T-helper 1 cell treated with Interleukin-12 subunit alpha and Interleukin-12 subunit beta and Interleukin-4 antibody, amounts not matched to agents 30 ng/mL and 1 ng/mL, for 36 hours (primary cell): ENCODE results near the gene SEMG2. TPM values are rescaled to one million over a fixed set of nuclear protein-coding genes. Genes with fewer than 3 reads are reported as not detected.

Experiments used
- intact Hi-C: fragments of 100-400 bp; cut with micrococcal nuclease; formaldehyde crosslinking; loops from one replicate; pipeline ENCODE4 v1.15.1; 2024
- total RNA-seq: library from RNA; stranded (reverse); gene quantifications from 2 replicates; pipeline ENCODE4 v1.2.3, GENCODE V29; 2022

SEMG2 gene
- total RNA-seq, 1 donor from 2014 or later, result not detected

DNA sequence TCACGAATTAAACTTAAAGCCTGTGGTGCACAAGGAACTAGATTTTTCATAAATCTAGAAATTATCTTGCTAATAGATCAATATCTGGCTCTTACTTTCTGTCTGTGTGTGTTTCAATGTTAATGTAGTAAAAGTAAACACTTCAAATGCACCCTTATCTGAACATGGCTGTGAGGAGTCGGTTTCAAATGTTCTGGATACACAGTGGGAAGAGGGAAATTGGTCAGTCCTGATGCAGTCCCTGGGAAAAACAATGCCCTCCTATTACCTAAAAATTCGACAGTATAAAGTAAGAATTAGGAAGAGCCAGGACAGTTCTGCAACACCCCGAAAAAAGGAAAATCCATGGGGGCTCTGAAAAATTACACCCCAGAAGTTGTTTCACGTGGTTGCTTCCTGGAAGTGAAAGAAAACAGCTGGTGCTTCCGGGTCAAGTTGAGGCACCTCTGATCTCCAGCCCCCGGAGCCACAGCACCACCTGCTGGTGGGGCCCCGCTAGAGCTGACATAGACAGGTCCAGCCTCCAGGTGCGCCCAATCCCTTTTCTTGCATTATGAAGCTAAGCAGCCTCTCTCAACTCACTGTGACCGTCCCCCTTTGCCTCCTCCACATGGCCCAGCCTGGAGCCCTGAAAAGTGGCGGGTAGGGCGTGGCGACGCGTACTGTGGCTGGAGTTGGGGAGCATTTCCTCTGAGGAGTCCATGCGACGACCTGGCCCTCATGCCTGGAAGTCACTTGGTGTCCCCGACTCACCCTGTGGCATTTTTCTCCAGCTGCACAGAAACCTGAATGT lies 8.3 kb downstream of the SEMG2 start:
- intact Hi-C loops, result loop anchor here (5.0 kb wide), 1 partner anchor 187 kb away; no protein-coding TSS in a partner anchor

DNA sequence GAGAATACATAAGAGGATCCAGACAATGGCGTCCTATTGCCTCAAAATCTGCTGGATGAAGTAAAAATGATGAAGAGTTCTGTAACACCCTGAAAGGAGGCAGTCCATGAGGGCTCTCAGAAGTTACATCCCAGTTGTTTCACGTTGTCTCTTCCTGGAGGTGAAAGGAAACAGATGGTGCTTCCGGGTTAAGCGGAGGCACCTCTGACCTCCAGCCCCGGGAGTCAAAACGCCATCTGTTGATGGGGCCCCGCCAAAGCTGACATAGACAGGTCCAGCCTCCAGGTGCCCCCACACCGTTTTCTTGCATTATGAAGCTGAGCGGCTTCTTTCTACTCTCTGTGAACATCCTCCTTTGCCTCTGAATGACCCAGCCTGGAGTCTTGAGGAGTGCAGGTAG lies 9.5 kb downstream of the SEMG2 start:
- intact Hi-C loops, result no loop called here

DNA sequence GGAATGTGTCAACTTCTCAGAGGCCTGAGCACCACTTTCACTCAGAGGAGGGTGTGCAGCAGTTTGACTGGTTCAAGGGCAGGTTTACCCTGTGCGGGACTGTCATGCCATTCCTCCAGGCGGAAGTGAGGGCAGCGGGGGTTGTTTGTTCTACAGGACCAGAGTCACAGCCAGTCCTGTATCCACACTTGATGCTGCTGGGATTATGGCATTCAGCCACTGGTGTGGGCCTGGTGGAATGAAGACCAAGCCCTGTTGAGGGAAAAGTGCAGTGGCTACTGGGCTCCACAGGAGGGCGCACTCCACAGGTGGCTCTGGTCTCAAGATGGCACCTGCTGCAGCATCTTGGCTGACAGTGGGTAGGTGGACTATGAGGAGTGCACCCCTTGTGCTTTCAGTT lies 14.8 kb downstream of the SEMG2 start:
- intact Hi-C loops, result no loop called here

DNA sequence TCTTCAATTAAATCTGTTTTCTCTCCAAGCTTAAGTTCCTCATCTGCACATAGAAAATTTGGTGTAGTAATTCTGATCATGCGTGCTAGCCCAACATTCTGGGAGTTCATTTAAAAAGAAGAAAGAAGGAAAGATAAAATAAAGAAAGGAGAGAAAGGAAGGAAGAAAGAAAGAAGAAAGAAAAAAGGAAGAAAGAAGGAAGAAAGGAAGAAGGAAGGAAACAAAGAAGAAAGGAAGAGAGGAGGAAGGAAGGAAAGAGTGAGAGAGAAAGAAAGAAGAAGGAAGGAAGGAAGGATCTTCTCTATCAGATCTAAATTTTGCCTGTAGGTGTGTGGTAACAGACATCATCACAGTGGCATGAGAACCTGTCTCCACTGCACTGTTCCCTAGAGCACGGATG lies 17.0 kb downstream of the SEMG2 start:
- intact Hi-C loops, result no loop called here

DNA sequence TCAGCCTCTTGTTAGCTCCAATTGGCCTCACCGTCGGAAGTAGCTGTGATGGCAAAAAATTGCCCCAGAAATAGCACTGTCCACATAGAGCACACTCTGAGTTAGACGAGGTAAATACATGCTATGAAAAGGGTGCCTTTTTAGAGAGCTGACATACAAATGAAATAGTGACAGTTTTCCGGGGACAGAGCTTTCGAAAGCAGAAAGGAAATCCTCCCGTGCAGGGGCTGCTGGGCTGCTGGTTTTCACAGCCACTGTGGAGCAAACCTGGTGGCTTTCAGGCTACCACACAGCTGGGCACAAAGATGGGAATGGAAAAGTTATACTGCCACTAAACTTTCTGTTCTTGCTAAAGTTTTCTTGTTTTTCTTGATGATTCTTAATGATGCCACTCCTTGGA lies 24.9 kb downstream of the SEMG2 start:
- intact Hi-C loops, result no loop called here

DNA sequence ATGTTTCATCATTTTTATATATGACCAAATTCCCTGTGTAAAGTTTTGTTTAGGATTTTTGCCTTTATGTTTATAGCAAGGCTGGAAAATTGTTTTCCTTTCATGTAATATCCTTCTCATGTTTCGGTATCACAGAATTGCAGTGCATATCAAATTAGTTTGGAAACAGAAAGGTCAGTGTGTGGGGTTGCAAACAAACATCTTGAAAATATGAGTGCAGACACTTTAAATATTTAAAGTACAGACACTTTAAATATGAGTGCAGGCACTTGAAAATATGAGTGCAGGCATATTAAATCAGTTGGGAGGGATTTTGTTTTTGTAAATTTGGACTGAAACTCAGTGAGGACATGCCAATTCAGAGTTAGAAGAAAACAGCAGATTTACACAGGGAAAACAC lies 26.7 kb downstream of the SEMG2 start:
- intact Hi-C loops, result no loop called here

DNA sequence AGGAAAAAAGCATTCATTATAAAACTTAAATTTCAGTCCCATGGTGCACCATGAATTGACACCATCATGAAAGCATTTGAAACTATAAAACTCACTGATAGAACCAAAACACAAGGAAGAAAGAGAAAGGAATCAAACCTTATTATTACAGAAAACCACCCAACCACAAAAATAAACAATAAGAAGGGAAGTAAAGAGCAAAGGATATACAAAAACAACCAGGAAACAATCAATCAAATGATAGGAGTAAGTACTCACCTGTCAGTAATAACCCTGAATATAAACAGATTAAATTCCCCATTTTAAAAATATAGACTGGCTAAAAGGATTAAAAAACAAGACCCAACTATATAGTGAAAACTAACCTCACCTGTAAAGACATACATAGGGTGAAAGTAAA lies 27.4 kb downstream of the SEMG2 start:
- intact Hi-C loops, result no loop called here

DNA sequence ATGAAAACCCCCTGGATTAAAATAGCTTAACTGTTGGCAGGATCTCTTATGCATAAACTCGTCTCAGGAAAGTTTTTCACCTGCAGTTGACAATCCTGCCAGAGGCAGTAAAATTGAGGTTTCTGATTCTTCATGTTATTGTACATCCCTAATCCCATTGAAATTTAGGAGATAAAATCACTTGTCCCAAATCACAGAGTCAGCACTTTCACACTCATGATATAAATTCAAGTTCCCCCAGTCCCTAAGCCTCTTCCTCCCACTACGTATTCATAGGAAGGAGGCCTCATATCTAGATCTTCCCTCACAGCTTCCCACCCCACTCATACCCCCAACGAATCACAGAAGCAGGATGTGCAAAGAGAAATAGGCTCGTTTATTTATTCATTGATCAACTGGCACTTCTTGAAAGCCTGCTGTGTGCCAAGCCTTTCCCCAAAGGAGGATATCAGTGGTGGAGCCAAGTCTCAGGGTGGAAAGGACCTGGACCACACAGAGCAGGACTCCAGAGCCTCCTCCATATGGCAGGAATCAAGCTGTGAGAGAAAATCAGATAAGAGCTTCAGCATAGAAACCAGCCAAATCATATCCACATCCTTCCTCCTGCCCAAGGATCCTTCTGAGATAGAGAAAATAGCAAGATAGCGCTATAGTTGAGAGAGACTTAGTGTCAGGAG lies 30.8 kb downstream of the SEMG2 start:
- intact Hi-C loops, result no loop called here

DNA sequence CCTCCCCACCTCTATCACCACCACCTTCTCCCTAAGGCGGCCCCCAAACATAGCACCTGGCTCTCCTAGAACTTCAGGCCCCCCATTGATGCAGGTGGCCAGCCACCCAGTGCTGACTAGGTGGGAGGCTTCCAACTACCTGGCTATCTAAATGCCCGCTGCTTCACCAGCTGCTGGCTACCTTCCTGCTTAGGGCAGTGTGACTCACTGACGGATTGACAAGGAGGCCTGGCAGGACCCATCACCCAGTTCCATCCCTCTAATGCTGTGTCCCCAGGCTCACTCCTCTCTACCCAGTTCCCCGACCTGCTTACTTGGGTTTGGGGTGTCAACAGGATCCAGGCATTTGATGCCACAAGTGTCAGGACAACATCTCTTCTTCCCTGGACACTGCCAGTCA lies 32.1 kb downstream of the SEMG2 start:
- intact Hi-C loops, result no loop called here

DNA sequence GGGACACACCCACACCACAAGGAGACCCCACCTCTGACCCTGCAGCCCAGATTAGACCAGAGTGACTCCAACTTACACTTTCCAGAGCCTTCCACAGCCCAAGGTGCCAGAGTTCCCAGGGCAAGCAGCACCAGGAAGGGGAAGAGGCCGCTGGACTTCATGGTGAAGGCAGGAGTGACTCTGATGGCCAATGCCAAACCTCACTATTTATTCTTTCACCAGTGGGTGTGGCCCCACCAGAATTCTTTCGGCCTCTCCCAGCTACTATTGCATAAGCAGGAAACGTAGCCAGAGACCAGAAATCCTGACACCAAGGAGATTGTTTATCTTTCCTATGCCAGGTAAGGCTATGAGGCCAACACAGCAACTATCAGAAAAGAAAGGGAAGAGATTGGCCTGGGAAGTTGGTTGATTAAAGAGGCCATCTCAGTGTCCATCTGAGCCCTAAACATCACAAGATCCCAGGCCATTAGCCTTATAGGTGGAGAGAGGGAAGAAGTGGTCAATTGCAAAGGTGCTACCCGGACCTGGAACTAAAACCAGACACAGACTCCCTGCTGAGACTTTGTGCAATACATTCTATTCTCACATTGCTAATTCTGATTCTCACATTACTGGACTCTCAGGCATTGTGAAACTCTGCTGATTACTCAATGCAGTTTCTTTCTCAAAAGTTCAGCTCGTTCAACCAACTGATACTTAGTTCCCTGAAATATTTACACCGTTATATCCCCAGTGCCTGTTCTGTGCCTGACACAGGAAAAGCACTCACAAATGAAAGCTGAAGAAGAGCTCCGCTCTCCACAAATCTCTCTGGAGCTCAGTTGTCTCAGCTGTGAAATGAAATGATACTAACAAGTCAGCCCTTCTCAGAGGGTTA lies 33.5 kb downstream of the SEMG2 start, which contains the start of gene SLPI:
Gene SLPI, minus strand, starts transcription at position 182 of the 880 bp plus-strand sequence. Its CDS starts 21 bp downstream, at position 161.
- intact Hi-C loops, result no loop called here

DNA sequence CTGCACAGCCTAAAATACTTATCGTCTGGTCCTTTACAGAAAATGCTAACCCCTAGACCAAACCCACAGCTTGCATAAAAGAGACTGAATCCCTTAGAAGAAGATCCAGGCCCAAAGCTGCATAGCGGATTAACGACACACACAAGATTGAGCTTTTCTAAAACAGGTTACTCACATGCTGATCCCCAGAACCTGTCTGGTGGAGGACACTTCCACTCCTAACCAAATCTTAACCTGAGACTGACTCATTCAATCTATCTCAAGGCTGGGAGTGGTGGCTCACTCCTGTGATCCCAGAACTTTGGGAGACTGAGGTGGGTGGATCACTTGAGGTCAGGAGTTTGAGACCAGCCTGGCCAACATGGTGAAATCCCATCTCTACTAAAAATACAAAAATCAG lies 36.0 kb downstream of the SEMG2 start:
- intact Hi-C loops, result no loop called here

DNA sequence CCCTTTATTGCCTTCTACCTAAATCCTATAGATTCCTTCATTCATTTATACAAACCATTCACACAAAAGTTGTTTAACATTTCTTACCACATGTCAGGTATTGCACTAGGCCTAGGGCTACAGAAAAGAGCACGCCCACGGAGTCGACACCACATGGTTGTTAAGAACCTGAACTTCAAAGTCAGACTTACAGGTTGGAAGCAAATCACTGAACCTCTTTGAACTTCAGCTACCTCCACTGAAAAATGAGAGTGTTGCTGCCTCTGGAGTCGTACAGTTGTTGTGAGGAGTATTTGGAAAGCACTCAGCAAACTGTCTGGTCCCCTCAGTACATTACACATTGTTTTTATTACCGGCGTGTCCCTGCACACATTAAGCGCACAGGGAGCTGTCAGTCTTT lies 36.5 kb downstream of the SEMG2 start:
- intact Hi-C loops, result no loop called here

DNA sequence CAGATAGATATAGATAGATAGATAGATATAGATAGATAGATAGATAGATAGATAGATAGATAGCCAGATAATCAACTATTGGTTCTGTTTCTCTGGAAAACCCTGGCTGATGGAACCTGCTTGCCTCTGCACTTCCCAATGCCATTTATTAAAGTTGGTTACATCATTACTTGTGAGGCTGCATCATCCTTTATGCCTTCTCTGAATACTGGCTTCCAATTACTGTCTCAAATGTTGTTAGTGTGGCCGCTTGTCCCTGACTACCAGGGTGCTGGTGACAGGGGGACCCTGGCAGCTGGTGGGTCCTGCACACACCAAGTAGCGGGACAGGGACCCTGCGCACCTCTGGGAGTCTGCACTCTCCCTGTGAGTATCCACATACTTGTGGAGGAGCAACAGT lies 37.1 kb downstream of the SEMG2 start:
- intact Hi-C loops, result no loop called here

DNA sequence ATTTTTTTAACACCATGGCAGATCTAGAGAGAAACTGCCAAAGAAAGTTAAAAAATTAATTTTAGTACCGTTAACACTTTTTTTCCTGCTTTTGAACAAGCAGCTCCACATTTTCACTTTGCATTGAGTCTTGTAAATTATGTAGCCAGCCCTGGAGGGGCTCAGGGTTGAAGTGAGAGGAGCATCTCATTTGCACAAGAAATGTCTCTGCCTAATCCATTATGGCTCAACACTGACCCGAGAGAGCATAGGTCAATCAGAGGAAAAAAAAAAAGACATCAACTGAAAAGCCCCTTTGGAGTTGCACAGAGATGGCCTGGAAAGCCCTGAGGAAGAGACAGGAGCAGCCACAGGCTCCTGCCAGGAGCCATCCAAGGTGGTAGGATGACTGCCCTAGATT lies 37.5 kb downstream of the SEMG2 start:
- intact Hi-C loops, result no loop called here

DNA sequence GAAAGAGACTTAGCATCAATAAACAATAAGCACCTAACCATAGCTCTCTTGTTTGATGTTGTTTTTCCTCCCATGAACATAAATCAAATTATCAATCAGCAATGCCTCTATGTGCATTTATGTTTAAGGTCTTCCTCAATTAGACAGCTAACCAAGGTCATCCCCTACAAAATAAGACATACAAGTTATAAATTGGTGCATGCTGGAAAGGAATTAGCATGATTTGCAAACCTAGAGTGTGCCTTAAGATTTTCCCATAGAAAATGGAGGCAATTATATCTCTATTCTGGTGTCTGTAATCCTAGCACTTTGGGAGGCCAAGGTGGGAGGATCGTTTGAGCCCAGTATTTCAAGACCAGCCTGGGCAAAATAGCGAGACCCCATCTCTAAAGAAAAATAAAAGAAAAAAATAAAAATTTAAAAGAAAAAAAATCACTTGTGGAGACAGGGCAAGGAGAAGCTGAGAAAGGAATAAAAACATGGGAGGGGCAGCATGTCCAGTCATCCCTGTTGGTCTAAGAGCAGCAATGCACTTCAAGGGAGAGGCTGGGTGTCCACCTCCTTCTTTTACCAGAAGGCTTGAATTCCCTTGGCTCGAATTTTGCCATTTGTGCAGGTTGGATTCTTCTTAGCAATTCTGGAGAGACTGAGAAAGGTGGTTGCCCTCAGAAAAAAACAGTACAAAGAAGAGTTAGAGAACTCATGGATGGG lies 42.5 kb downstream of the SEMG2 start:
- intact Hi-C loops, result no loop called here

DNA sequence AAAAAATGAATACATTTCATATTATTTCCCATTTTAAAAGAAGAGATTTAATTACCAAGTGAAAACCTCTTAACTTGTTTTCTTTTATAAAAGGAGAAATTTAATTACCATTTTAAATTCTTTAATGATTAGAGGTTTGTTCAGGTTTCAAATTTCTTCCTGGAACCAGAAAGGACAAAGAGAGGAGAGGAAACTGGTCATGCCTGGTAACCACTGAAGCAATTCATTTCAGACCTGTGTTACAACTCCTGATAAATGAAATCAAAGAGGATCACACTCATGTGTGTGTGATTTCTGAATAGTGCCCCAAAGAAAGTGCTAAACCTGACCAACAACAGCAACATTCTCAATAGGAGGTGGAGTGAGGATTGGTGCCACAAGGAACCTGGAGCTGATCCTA lies 45.8 kb downstream of the SEMG2 start:
- intact Hi-C loops, result no loop called here

DNA sequence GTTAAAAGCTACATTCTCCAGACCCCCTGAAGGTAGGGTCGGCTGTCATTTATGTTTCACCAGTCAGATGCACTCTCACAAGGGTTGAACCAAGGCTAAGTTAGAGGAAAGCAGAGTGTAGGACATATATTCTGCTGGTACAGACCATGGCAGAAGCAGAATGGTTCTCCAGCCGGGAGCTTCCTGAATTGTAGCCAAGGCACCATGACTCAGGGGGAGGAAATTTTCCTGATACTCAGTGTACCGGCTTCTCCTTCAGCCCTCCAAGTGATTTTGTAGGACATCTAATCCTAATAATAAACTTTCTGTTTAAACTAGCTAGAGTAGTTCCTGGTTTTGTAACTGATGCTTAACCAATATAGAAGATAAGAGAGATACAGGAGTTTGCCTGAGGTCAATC lies 47.4 kb downstream of the SEMG2 start:
- intact Hi-C loops, result no loop called here

DNA sequence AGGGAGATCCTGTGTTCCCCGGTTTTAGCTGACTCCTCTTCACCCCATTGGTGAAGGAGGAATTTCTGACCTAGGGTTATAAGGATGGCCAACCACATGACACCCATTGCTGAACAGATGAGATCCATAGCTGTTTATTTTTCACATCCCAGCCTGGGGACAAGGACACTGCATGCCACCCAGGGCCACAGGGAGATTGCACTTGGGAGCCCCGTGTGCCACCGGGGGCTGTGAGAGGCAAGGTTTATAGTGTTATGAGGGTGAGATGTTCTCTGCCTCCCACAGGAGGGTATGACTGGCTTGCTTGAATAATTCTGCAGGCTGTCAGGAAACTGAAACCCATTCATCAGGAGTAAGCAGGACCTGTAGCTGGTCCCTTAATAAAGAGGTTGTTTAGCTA lies 47.9 kb downstream of the SEMG2 start:
- intact Hi-C loops, result no loop called here

DNA sequence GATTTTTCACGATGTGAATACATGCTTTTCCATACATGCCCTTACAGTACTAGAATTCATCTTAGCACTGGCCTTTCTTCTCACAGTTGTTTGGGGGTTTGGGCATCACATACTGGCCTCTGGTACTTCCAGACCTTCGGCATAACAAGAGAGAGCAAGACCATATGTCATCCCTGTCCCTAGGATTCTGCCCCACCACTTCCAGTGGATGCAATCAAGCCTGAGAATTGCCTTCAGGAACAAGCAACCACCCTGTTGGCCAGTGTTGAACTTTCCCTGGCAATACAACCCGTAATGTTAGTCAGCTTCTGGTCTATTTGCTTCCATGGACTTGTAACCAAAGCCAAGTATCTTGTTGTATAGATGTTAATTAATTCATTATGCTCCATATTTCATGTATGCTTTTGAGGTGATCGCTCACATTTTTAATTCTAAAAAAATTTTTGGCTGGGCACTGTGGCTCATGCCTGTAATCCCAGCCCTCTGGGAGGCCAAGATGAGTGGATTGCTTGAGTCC lies 48.6 kb downstream of the SEMG2 start:
- intact Hi-C loops, result no loop called here
